DND-41 (cell line): Measurements from ENCODE around the gene ARMC10.

Experiments
- ATAC-seq: fragments of 200-7000 bp; cut with Tn5 transposase; 3 replicates; pipeline ENCODE4 v1.9.1; 2021; ENCODE audit warnings: low read depth; ENCODE audit not compliant: insufficient read depth
- DNase-seq: peaks from one replicate; pipeline ENCODE4 v3.0.0-alpha.2; 2020
- H2AFZ ChIP-seq: 2 replicates; pipeline ENCODE4 v1.6.0; 2012; ENCODE audit warnings: low read depth, low read length
- H3K27ac ChIP-seq: 2 replicates; pipeline ENCODE4 v1.5.1; 2012; ENCODE audit warnings: low read length, inconsistent platforms
- H3K27me3 ChIP-seq: fragments of 200-600 bp; sonication (generic); 2 replicates; pipeline ENCODE4 v1.6.0; 2012; ENCODE audit warnings: low read length, mild to moderate bottlenecking, inconsistent platforms; ENCODE audit not compliant: insufficient read depth, poor library complexity
- H3K36me3 ChIP-seq: 2 replicates; pipeline ENCODE4 v1.5.1; 2012; ENCODE audit warnings: low read length, inconsistent platforms; ENCODE audit not compliant: insufficient read depth
- H3K4me1 ChIP-seq: 2 replicates; pipeline ENCODE4 v1.5.1; 2012; ENCODE audit warnings: mild to moderate bottlenecking, low read length; ENCODE audit not compliant: insufficient read depth
- H3K4me2 ChIP-seq: 2 replicates; pipeline ENCODE4 v1.6.0; 2012; ENCODE audit warnings: mild to moderate bottlenecking, moderate library complexity, low read length, inconsistent platforms; ENCODE audit not compliant: insufficient read depth
- H3K4me3 ChIP-seq, 2 experiments: fragments of 200-600 bp in 1 of 2; shearing (Covaris generic) in 1 of 2; 2 replicates each; pipeline ENCODE4 v1.5.1; 2012 to 2016; ENCODE audit warnings: inconsistent platforms in 2 of 2, low read length in 2 of 2, mild to moderate bottlenecking in 2 of 2, low read depth in 1 of 2, moderate library complexity in 1 of 2
- H3K79me2 ChIP-seq: 2 replicates; pipeline ENCODE4 v1.6.0; 2012; ENCODE audit warnings: low read length, inconsistent platforms; ENCODE audit not compliant: insufficient read depth
- H3K9ac ChIP-seq: 2 replicates; pipeline ENCODE4 v1.6.0; 2012; ENCODE audit warnings: low read depth, mild to moderate bottlenecking, inconsistent platforms, low read length, moderate library complexity
- H3K9me3 ChIP-seq: 2 replicates; pipeline ENCODE4 v1.5.1; 2012; ENCODE audit warnings: low read length, moderate library complexity, mild to moderate bottlenecking, inconsistent platforms; ENCODE audit not compliant: insufficient read depth, severe bottlenecking
- H4K20me1 ChIP-seq: 2 replicates; pipeline ENCODE4 v1.6.0; 2012; ENCODE audit warnings: low read length; ENCODE audit not compliant: insufficient read depth
- EZH2 ChIP-seq: IDR thresholded peaks from 3 replicates; pipeline ENCODE4 v1.6.1; 2012; ENCODE audit warnings: borderline replicate concordance, low read depth, mild to moderate bottlenecking, moderate library complexity, low read length, inconsistent platforms; ENCODE audit not compliant: severe bottlenecking
- TF ChIP-seq, protein P1 (sequence below): IDR thresholded peaks from 2 replicates; pipeline ENCODE4 v1.5.1; 2012; ENCODE audit warnings: borderline replicate concordance, low read length, moderate library complexity, mild to moderate bottlenecking; ENCODE audit not compliant: poor library complexity, severe bottlenecking; ENCODE audit errors: extremely low read depth

The ARMC10 gene

DNA sequence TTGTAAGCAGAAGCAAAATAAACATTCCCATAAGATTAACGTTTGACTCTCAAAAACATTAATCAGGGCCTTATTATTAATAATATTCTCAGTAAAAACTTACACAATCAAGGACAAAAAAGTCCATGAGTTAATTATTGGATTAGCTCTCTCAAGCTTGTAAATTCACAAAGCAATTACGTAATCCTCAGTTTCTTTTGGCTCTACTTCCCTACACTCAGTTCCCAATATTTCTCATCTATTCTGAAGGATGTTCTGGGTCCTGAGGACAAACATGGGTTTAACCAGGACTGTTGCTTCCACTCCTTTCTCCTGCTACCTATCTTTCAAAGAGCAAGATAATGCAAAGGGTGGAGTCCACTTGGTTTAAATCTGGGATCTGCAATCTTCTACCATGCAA is 15.5 kb upstream of the ARMC10 start:
- H3K9ac ChIP-seq: no peak overlapping the region
- H3K27ac ChIP-seq: no peak overlapping the region
- ATAC-seq: no peak
- H4K20me1 ChIP-seq: no peaks in the 10 kb centered on the region
- H3K36me3 ChIP-seq: no peaks in the 10 kb centered on the region
- no peak for TF ChIP-seq EZH2
- TF ChIP-seq, protein P1, sequence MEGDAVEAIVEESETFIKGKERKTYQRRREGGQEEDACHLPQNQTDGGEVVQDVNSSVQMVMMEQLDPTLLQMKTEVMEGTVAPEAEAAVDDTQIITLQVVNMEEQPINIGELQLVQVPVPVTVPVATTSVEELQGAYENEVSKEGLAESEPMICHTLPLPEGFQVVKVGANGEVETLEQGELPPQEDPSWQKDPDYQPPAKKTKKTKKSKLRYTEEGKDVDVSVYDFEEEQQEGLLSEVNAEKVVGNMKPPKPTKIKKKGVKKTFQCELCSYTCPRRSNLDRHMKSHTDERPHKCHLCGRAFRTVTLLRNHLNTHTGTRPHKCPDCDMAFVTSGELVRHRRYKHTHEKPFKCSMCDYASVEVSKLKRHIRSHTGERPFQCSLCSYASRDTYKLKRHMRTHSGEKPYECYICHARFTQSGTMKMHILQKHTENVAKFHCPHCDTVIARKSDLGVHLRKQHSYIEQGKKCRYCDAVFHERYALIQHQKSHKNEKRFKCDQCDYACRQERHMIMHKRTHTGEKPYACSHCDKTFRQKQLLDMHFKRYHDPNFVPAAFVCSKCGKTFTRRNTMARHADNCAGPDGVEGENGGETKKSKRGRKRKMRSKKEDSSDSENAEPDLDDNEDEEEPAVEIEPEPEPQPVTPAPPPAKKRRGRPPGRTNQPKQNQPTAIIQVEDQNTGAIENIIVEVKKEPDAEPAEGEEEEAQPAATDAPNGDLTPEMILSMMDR: no peak
- H3K4me3 ChIP-seq: no peak overlapping the region
- H3K4me1 ChIP-seq: no peaks in the 10 kb centered on the region
- no peak overlapping the region for H2AFZ ChIP-seq
- no peaks in the 10 kb centered on the region for H3K9me3 ChIP-seq
- H3K79me2 ChIP-seq: no peaks in the 10 kb centered on the region
- H3K4me2 ChIP-seq: no peak overlapping the region
- DNase-seq: no peak
- no peaks in the 10 kb centered on the region for H3K27me3 ChIP-seq

- Histone ChIP-seq H3K4me3 (no peak overlapping the region), H4K20me1 (no peaks in the 10 kb centered on the region), H3K79me2 (no peaks in the 10 kb centered on the region), H3K27ac (no peak overlapping the region), H3K9me3 (no peaks in the 10 kb centered on the region), H3K27me3 (no peaks in the 10 kb centered on the region), H3K36me3 (no peaks in the 10 kb centered on the region), H3K4me2 (no peak overlapping the region), H2AFZ (no peak overlapping the region), H3K9ac (no peak overlapping the region), H3K4me1 (no peaks in the 10 kb centered on the region)
- ATAC-seq (no peak), DNase-seq (no peak)
- TF ChIP-seq EZH2: no peak
- TF ChIP-seq, protein P1: no peak
Measured at GRCh38 chr7:103063895-103064294, 11.0 kb upstream of the ARMC10 start.

DNA sequence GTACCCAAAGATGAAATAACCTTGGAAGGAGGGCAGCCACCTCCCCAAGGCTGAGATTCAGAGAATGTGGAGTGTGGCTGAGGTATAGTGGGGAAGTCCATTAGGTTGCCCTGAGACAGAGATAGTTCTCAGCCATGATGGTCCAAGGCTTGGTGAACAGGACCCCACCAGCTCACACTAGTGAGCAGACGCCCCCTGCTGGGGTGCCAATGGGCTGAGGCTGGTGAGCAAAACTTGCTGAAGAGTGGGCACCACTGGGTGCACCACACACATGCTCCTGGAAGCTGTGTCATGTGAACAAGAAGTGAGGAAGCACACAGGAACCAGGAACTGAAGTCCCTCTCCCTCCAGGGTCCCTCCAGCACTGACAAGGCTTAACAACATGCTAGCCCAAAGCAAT is 9.3 kb upstream of the ARMC10 start:
- ATAC-seq (peak; percentile 80), DNase-seq (peak; percentile 50)
- H4K20me1 ChIP-seq: no peaks in the 10 kb centered on the region
- H3K4me3 ChIP-seq: no peak overlapping the region
- H3K4me2 ChIP-seq: no peak overlapping the region
- no peaks in the 10 kb centered on the region for H3K79me2 ChIP-seq
- TF ChIP-seq EZH2: no peak
- TF ChIP-seq, protein P1: peak; percentile 65
- H3K27ac ChIP-seq: no peak overlapping the region
- H3K36me3 ChIP-seq: no peaks in the 10 kb centered on the region
- H2AFZ ChIP-seq: no peak overlapping the region
- H3K4me1 ChIP-seq: no peaks in the 10 kb centered on the region
- H3K27me3 ChIP-seq: no peaks in the 10 kb centered on the region
- H3K9me3 ChIP-seq: no peaks in the 10 kb centered on the region
- no peak overlapping the region for H3K9ac ChIP-seq
